Renal cortex interstitium (tissue), 11 donors: ENCODE measurements around the gene MAP7D1. TPM values are rescaled to one million over a fixed set of nuclear protein-coding genes. Genes with fewer than 3 reads are reported as not detected.
"Not testable (repeated sequence)": the region's sequence is repeated elsewhere in the genome, so short reads cannot be mapped to it uniquely, and the experiment has no call there.

Experiments used
- DNase-seq, 11 donors: peaks; one replicate each; pipeline ENCODE4 v3.0.0-alpha.2; 2013; ENCODE audit warnings: low read depth in 9 of 11, low spot score in 4 of 11; ENCODE audit errors: extremely low read depth in 1 of 11
- polyA plus RNA-seq, 3 donors: library from polyadenylated mRNA; unstranded; fragments of 120-200 nt; gene quantifications; one replicate each; pipeline ENCODE4 v1.2.1, GENCODE V29; 2013; ENCODE audit not compliant: insufficient read length in 3 of 3

Gene MAP7D1
- polyA plus RNA-seq, 3 donors = 49.4 to 77.8 (median 55.9) TPM

- no peak for DNase-seq
Observed at GRCh38 chr1:36144413-36144812, 11.5 kb upstream of the MAP7D1 start.

- no peak for DNase-seq
Observed at GRCh38 chr1:36148821-36149236, 7.1 kb upstream of the MAP7D1 start.

- DNase-seq = peak; percentile 94 to 99 (median 99)
Observed at GRCh38 chr1:36149237-36149972, 6.6 kb upstream of the MAP7D1 start, which contains the start of gene TRAPPC3. Gene TRAPPC3 (minus strand): TSS chr1:36149486. CDS start chr1:36149378, 108 bp downstream.

GRCh38 chr1:36149973-36150295 is 6.0 kb upstream of the MAP7D1 start:
- DNase-seq = no peak

- peak in 9 of 11 donors; percentile 64 to 89 (median 80) for DNase-seq
Observed at GRCh38 chr1:36150296-36151133, 5.4 kb upstream of the MAP7D1 start.

- no peak for DNase-seq
Observed at GRCh38 chr1:36151134-36151844, 4.7 kb upstream of the MAP7D1 start.

GRCh38 chr1:36151845-36152203 is 4.1 kb upstream of the MAP7D1 start:
- no peak for DNase-seq

GRCh38 chr1:36153476-36153875 is 2.5 kb upstream of the MAP7D1 start:
- DNase-seq = no peak

GRCh38 chr1:36154335-36154734 is 1.6 kb upstream of the MAP7D1 start:
- no peak for DNase-seq

- no peak for DNase-seq
Observed at GRCh38 chr1:36154765-36155407, 1.1 kb upstream of the MAP7D1 start.

- peak in 6 of 11 donors; percentile 63 to 75 (median 70) for DNase-seq
Observed at GRCh38 chr1:36156329-36157114, 562 bp downstream of the MAP7D1 start.

- DNase-seq = no peak
Observed at GRCh38 chr1:36157115-36157903, 1.3 kb downstream of the MAP7D1 start.

GRCh38 chr1:36157973-36158826 is 2.2 kb downstream of the MAP7D1 start:
- DNase-seq = no peak

- not testable (repeated sequence) for DNase-seq
Observed at GRCh38 chr1:36158827-36159252, 2.9 kb downstream of the MAP7D1 start.

- no peak for DNase-seq
Observed at GRCh38 chr1:36159614-36160387, 3.8 kb downstream of the MAP7D1 start.

GRCh38 chr1:36160388-36160948 is 4.5 kb downstream of the MAP7D1 start:
- no peak for DNase-seq
